Large intestine (tissue), 3 donors: ENCODE data around the gene PLCB1. TPM values are rescaled to one million over a fixed set of nuclear protein-coding genes. Genes with fewer than 3 reads are reported as not detected.

Source experiments
- DNase-seq, 2 donors: peaks; one replicate each; pipeline versions ENCODE4 v3.0.0 to v3.0.0-alpha.2; 2013
- H3K27ac ChIP-seq: one replicate; pipeline ENCODE4 v1.5.1; 2013; ENCODE audit warnings: low read length
- H3K27me3 ChIP-seq: 2 replicates; pipeline ENCODE4 v1.6.1; 2013; ENCODE audit warnings: low read length; ENCODE audit not compliant: control insufficient read depth, insufficient read depth
- H3K36me3 ChIP-seq: 2 replicates; pipeline ENCODE4 v1.6.1; 2013; ENCODE audit warnings: low read length; ENCODE audit not compliant: control insufficient read depth, insufficient read depth
- H3K4me1 ChIP-seq: one replicate; pipeline ENCODE4 v1.6.1; 2013; ENCODE audit warnings: low read length; ENCODE audit not compliant: control insufficient read depth, insufficient read depth
- H3K4me3 ChIP-seq: one replicate; pipeline ENCODE4 v1.5.1; 2013; ENCODE audit warnings: low read length
- H3K9me3 ChIP-seq: one replicate; pipeline ENCODE4 v1.6.1; 2013; ENCODE audit warnings: mild to moderate bottlenecking, low read depth, low read length, moderate library complexity; ENCODE audit not compliant: control insufficient read depth
- WGBS: methylation state at CpG from one replicate; pipeline ENCODE4 v1.1.5; 2013; ENCODE audit warnings: low lambda C conversion rate; ENCODE audit not compliant: insufficient coverage; 5-methylcytosine and 5-hydroxymethylcytosine counted together
- polyA plus RNA-seq: library from polyadenylated mRNA; unstranded; fragments of 120-200 nt; gene quantifications from one replicate; pipeline ENCODE4 v1.2.1, GENCODE V29; 2013

The PLCB1 gene
- polyA plus RNA-seq, 1 donor, result 7.4 TPM

GRCh38 chr20:8562356-8562755 lies 430.3 kb downstream of the PLCB1 start:
- Histone ChIP-seq H3K4me3 (no peak overlapping the region), H3K27me3 (no peaks in the 10 kb centered on the region), H3K36me3 (no peaks in the 10 kb centered on the region), H3K4me1 (no peaks in the 10 kb centered on the region), H3K27ac (no peak overlapping the region), H3K9me3 (no peaks in the 10 kb centered on the region)
- no peak for DNase-seq
- whole genome bisulfite sequencing, result no CpG with 5 or more reads among the region's 3 CpGs

GRCh38 chr20:8568075-8568474 lies 436.0 kb downstream of the PLCB1 start:
- WGBS, result 60% methylated on average over 1 of the region's 2 CpGs
- Histone ChIP-seq H3K36me3 (no peaks in the 10 kb centered on the region), H3K27ac (no peak overlapping the region), H3K4me1 (no peaks in the 10 kb centered on the region), H3K9me3 (no peaks in the 10 kb centered on the region), H3K27me3 (no peaks in the 10 kb centered on the region), H3K4me3 (no peak overlapping the region)
- DNase-seq, result no peak

- Histone ChIP-seq H3K27ac (no peak overlapping the region), H3K4me1 (no peaks in the 10 kb centered on the region)
- DNase-seq, result no peak
Measured at GRCh38 chr20:8569766-8570165, 437.7 kb downstream of the PLCB1 start.

GRCh38 chr20:8571611-8572010 lies 439.5 kb downstream of the PLCB1 start:
- no peak overlapping the region for H3K4me3 ChIP-seq
- H3K27ac ChIP-seq, result no peak overlapping the region
- DNase-seq, result no peak
- H3K36me3 ChIP-seq, result no peaks in the 10 kb centered on the region
- WGBS, result 91% methylated on average over 2 of the region's 2 CpGs
- H3K4me1 ChIP-seq, result no peaks in the 10 kb centered on the region
- no peaks in the 10 kb centered on the region for H3K9me3 ChIP-seq
- H3K27me3 ChIP-seq, result no peaks in the 10 kb centered on the region

More at GRCh38 chr20:8569766-8570165, 437.7 kb downstream of the PLCB1 start:
- H3K36me3 ChIP-seq, result no peaks in the 10 kb centered on the region
- H3K27me3 ChIP-seq, result no peaks in the 10 kb centered on the region
- no peaks in the 10 kb centered on the region for H3K9me3 ChIP-seq
- H3K4me3 ChIP-seq, result no peak overlapping the region

GRCh38 chr20:8573686-8574085 lies 441.6 kb downstream of the PLCB1 start:
- H3K4me1 ChIP-seq, result no peaks in the 10 kb centered on the region

GRCh38 chr20:8575114-8575513 lies 443.0 kb downstream of the PLCB1 start:
- DNase-seq, result no peak
- H3K4me1 ChIP-seq, result no peaks in the 10 kb centered on the region
- H3K36me3 ChIP-seq, result no peaks in the 10 kb centered on the region
- H3K27me3 ChIP-seq, result no peaks in the 10 kb centered on the region
- H3K4me3 ChIP-seq, result no peak overlapping the region
- H3K9me3 ChIP-seq, result no peaks in the 10 kb centered on the region
- H3K27ac ChIP-seq, result no peak overlapping the region
- WGBS, result no CpG with 5 or more reads among the region's 3 CpGs

More at GRCh38 chr20:8573686-8574085, 441.6 kb downstream of the PLCB1 start:
- Histone ChIP-seq H3K27ac (no peak overlapping the region), H3K36me3 (no peaks in the 10 kb centered on the region), H3K9me3 (no peaks in the 10 kb centered on the region), H3K4me3 (no peak overlapping the region), H3K27me3 (no peaks in the 10 kb centered on the region)
- no peak for DNase-seq

GRCh38 chr20:8578161-8578865 lies 446.2 kb downstream of the PLCB1 start:
- Histone ChIP-seq H3K9me3 (no peaks in the 10 kb centered on the region), H3K4me1 (no peaks in the 10 kb centered on the region), H3K4me3 (no peak overlapping the region), H3K36me3 (no peaks in the 10 kb centered on the region), H3K27ac (no peak overlapping the region), H3K27me3 (no peaks in the 10 kb centered on the region)
- no peak for DNase-seq
- no CpG with 5 or more reads among the region's 3 CpGs for WGBS

GRCh38 chr20:8579035-8579434 lies 447.0 kb downstream of the PLCB1 start:
- no peak overlapping the region for H3K27ac ChIP-seq
- no peaks in the 10 kb centered on the region for H3K9me3 ChIP-seq
- H3K4me3 ChIP-seq, result no peak overlapping the region
- H3K4me1 ChIP-seq, result no peaks in the 10 kb centered on the region
- no peaks in the 10 kb centered on the region for H3K36me3 ChIP-seq
- H3K27me3 ChIP-seq, result no peaks in the 10 kb centered on the region
- 71% methylated on average over 1 of the region's 3 CpGs for WGBS
- DNase-seq, result no peak

- Histone ChIP-seq H3K4me1 (no peaks in the 10 kb centered on the region), H3K27ac (no peak overlapping the region), H3K27me3 (no peaks in the 10 kb centered on the region), H3K36me3 (no peaks in the 10 kb centered on the region), H3K9me3 (no peaks in the 10 kb centered on the region), H3K4me3 (no peak overlapping the region)
- no CpG with 5 or more reads among the region's 3 CpGs for WGBS
- no peak for DNase-seq
Measured at GRCh38 chr20:8581446-8582183, 449.5 kb downstream of the PLCB1 start.

- no peaks in the 10 kb centered on the region for H3K27me3 ChIP-seq
- no peaks in the 10 kb centered on the region for H3K36me3 ChIP-seq
- no peaks in the 10 kb centered on the region for H3K9me3 ChIP-seq
- H3K27ac ChIP-seq, result no peak overlapping the region
- WGBS, result 100% methylated on average over 1 of the region's 1 CpG
- H3K4me1 ChIP-seq, result no peaks in the 10 kb centered on the region
- no peak overlapping the region for H3K4me3 ChIP-seq
- DNase-seq, result no peak
Measured at GRCh38 chr20:8583012-8583565, 451.0 kb downstream of the PLCB1 start.
